ENCODE measurements around the gene ZBTB42. TPM values are rescaled to one million over a fixed set of nuclear protein-coding genes. Genes with fewer than 3 reads are reported as not detected.

Gene ZBTB42
- polyA plus RNA-seq, 1 donor (not counting 4 experiments of a cell fraction or from before 2014, with no cell fraction given): 0.50 TPM

- dilution Hi-C loops (cut with MboI; ENCODE audit: extremely low pct_ligation_motif_present, low sequenced_read_pairs): loop anchor here (10.0 kb wide), 1 partner anchor 69 kb away; no protein-coding TSS in a partner anchor
Observed at GRCh38 chr14:104755621-104756020, 45.3 kb upstream of the ZBTB42 start.

GRCh38 chr14:104756477-104757237, 44.2 kb upstream of the ZBTB42 start:
- H3K27ac ChIP-seq (ENCODE audit: control insufficient read depth, insufficient read depth, low read length): no peak overlapping the region
- peaks cover 12% of the 10 kb centered on the region for H3K4me1 ChIP-seq (ENCODE audit: control insufficient read depth, extremely low read depth, insufficient read depth, low read length)
- H3K27me3 ChIP-seq (ENCODE audit: control insufficient read depth, extremely low read depth, insufficient read depth, low read length): no peaks in the 10 kb centered on the region
- dilution Hi-C loops (cut with MboI; ENCODE audit: extremely low pct_ligation_motif_present, low sequenced_read_pairs): loop anchor here (10.0 kb wide), 1 partner anchor 68 kb away; no protein-coding TSS in a partner anchor
- peaks cover 23% of the 10 kb centered on the region in 2 experiments for H3K36me3 ChIP-seq (ENCODE audit: control insufficient read depth in 2 of 2, extremely low read depth in 1 of 2, insufficient read depth in 2 of 2, low read length in 2 of 2)
- no peak for DNase-seq (ENCODE audit: low read depth, low spot score)
- no peak for FAIRE-seq
- no peak for TF ChIP-seq EZH2 (IDR thresholded peaks at IDR 0.05; ENCODE audit: low read length)
- peaks cover 3% of the 10 kb centered on the region for H4K20me1 ChIP-seq (ENCODE audit: control insufficient read depth, extremely low read depth, insufficient read depth, low read length)
- no peaks in the 10 kb centered on the region for H3K9me1 ChIP-seq (ENCODE audit: control insufficient read depth, extremely low read depth, insufficient read depth, low read length)
- H3K9ac ChIP-seq (ENCODE audit: control insufficient read depth, extremely low read depth, insufficient read depth, low read length): no peak overlapping the region
- no peaks in the 10 kb centered on the region for H3K9me3 ChIP-seq (ENCODE audit: control insufficient read depth, low read depth, low read length)
- H3K79me2 ChIP-seq (ENCODE audit: control insufficient read depth, insufficient read depth, low read length): peaks cover 39% of the 10 kb centered on the region
- H2AFZ ChIP-seq (ENCODE audit: control insufficient read depth, low read length): no peak overlapping the region
- no peak overlapping the region for H3K4me2 ChIP-seq (ENCODE audit: control insufficient read depth, extremely low read depth, insufficient read depth, low read depth, low read length)
- no peak overlapping the region for H3K4me3 ChIP-seq (ENCODE audit: control insufficient read depth in 2 of 3, extremely low read depth in 1 of 3, insufficient read depth in 2 of 3, low read depth in 1 of 3, low read length in 3 of 3)

More at GRCh38 chr14:104755621-104756020, 45.3 kb upstream of the ZBTB42 start:
- peaks cover 3% of the 10 kb centered on the region for H4K20me1 ChIP-seq (ENCODE audit: control insufficient read depth, extremely low read depth, insufficient read depth, low read length)
- no peaks in the 10 kb centered on the region for H3K9me1 ChIP-seq (ENCODE audit: control insufficient read depth, extremely low read depth, insufficient read depth, low read length)
- H3K27ac ChIP-seq (ENCODE audit: control insufficient read depth, insufficient read depth, low read length): no peak overlapping the region
- no peaks in the 10 kb centered on the region for H3K9me3 ChIP-seq (ENCODE audit: control insufficient read depth, low read depth, low read length)
- FAIRE-seq (no peak), DNase-seq (ENCODE audit: low read depth, low spot score) (no peak)
- no peak overlapping the region for H2AFZ ChIP-seq (ENCODE audit: control insufficient read depth, low read length)
- TF ChIP-seq CTCF (optimal IDR thresholded peaks at IDR 0.05 in 1 of 3, IDR thresholded peaks at IDR 0.05 in 1 of 3, conservative IDR thresholded peaks at IDR 0.05 in 1 of 3; ENCODE audit: extremely low read depth in 1 of 3, insufficient read depth in 2 of 3, low read length in 3 of 3) (no peak), EZH2 (IDR thresholded peaks at IDR 0.05; ENCODE audit: low read length) (no peak)
- no peaks in the 10 kb centered on the region for H3K27me3 ChIP-seq (ENCODE audit: control insufficient read depth, extremely low read depth, insufficient read depth, low read length)
- H3K4me3 ChIP-seq (ENCODE audit: control insufficient read depth in 2 of 3, extremely low read depth in 1 of 3, insufficient read depth in 2 of 3, low read depth in 1 of 3, low read length in 3 of 3): no peak overlapping the region
- H3K36me3 ChIP-seq (ENCODE audit: control insufficient read depth in 2 of 2, extremely low read depth in 1 of 2, insufficient read depth in 2 of 2, low read length in 2 of 2): peaks cover 23% of the 10 kb centered on the region in 2 experiments
- no peak overlapping the region for H3K4me2 ChIP-seq (ENCODE audit: control insufficient read depth, extremely low read depth, insufficient read depth, low read depth, low read length)
- H3K4me1 ChIP-seq (ENCODE audit: control insufficient read depth, extremely low read depth, insufficient read depth, low read length): peaks cover 13% of the 10 kb centered on the region
- H3K79me2 ChIP-seq (ENCODE audit: control insufficient read depth, insufficient read depth, low read length): peaks cover 39% of the 10 kb centered on the region
- no peak overlapping the region for H3K9ac ChIP-seq (ENCODE audit: control insufficient read depth, extremely low read depth, insufficient read depth, low read length)
